Measurements from ENCODE around the gene ZNF326.
"Not testable (repeated sequence)": the region's sequence is repeated elsewhere in the genome, so short reads cannot be mapped to it uniquely, and the experiment has no call there.

Gene ZNF326

DNA sequence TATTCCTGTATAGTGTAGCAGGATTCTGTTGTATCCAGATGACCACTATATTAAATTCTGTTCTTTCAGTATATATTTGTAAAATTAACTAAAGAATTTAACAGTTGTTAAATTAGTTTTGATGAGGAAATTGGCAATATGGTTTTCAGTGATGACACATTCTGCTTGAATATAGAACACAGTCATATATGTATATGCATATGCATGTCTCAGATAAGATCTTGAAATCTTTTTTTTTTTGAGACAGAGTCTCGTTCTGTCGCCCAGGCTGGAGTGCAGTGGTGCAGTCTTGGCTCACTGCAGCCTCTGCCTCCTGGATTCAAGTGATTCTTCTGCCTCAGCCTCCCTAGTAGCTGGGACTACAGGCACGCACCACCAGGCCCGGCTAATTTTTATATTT is 2.2 kb downstream of the ZNF326 start:
- DNase-seq (ENCODE audit: low read depth): not testable (repeated sequence)

DNA sequence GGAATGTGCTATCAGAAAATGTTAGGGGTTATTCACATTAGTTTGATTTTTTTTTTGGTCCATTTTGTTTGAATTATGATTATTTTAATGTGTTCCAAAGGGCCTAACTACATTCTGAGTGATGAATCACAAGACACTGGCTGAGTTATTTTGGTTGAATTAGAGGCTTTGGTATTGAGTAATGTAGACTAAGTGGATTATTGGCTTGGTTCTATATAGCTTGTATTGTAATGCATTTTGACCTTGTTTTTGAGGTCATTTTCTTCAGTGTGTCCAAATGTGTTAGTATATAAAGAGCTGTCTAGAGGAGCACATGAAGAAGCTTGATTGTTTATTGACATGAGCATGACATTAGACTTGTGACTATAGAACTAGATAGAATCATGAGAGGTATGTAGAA is 3.4 kb downstream of the ZNF326 start:
- DNase-seq (ENCODE audit: low read depth): no peak

DNA sequence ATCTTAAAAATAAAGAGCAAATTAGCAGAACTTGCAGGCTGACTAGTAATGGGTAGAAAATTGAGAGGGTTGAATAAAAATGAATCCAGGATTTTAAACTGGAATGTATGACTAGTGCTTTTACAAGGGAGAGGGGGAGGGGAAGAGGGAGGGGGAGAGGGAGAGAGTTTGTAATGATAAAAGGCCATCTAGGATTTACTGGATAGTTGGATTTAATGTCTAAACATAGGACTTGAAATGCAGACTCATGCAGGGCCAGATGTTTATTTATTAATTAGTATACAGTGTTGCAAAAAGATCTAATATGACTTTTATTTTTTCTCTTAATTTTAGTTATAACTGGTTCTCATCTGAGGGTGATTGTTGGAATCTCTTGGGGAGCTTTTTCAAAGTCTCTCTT is 4.3 kb downstream of the ZNF326 start:
- DNase-seq (ENCODE audit: low read depth): no peak

DNA sequence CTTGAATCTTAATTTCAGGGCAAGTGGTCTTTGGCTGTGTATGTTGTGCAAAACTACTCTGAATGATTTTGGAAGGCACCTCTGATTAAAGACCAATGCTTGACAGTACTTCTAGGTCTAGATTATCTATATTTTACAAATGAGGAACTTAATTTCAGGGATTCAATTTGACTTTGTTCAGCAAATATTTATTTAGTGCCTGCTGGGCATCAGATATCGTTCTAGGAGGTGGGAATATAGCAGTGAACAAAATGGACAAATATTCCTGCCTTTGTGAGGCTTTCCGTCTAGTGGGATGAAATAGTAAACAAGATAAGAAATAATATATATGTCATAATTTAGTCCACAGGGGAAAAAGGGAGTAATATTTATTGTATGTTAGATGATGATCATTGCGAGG is 4.7 kb downstream of the ZNF326 start:
- no peak for DNase-seq (ENCODE audit: low read depth)

DNA sequence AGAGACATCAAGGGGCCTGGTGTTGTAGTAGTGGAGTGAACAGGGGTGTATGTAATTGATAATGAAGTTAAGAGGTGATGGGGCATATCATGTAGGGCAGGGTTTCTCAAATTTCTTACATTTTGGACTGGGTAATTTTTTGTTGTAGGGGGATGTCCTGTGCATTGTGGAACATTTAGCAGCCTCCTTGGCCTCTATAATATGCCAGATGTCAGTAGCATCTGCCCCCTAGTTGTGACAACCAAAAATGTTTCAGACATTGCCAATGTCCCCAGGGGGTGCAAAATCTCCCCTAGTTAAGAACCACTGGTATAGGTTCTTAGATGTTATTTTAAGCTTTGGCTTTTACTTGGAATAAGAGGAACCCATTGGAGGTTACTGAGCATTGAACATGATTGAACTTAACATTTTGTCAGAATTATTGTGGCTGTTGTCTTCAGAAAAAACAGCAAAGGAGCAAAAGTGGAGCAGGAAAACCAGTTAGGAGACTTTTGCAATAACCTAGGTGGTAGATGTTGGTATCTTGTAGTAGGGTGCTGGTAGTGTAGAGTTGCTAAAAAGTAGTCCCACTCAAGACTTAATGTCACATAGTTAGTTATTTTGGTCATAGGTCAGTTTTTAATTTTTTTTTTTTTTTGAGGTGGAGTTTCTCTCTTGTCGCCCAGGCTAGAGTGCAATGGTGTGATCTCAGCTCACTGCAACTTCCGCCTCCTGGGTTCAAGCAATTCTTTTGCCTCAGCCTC is 6.2 kb downstream of the ZNF326 start:
- DNase-seq (ENCODE audit: low read depth): no peak

DNA sequence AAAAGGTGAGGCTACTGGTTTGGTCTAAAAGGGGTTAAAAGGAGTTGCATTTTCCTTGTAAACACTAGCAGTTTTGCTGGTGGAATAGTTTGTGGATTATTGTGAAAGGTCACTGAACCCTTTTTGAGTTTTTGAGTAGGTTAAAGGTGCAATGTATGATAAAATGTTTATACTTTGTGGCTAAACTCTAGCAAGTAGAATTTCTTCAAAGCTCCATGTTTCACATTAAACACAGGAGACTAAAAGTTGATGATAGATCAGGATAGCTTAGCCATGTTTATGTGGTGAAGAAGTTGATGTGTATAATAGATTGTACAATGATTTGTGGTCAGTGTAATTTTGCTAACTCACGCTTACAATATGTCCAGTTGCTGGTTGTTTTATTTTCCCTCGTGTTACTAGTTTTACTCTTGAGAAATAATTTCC is 13.1 kb downstream of the ZNF326 start:
- no peak for DNase-seq (ENCODE audit: low read depth)

DNA sequence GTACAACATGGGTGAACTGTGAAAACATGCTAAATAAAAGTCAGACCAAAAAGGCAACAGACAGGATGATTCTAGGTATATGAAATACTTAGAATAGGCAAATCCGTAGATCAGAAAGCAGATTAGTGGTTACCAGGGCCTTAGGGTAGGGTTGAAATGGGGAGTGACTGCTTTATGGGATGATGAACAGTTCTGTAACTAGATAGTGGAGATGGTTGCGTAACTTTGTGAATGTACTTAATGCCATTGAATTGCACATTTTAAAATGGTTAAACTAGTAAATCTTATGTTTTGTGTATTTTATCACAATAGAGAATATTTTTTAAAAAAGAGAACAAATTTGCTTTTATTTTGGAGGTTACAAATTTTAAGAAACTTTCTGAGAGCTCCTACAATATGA is 17.4 kb downstream of the ZNF326 start:
- no peak for DNase-seq (ENCODE audit: low read depth)

DNA sequence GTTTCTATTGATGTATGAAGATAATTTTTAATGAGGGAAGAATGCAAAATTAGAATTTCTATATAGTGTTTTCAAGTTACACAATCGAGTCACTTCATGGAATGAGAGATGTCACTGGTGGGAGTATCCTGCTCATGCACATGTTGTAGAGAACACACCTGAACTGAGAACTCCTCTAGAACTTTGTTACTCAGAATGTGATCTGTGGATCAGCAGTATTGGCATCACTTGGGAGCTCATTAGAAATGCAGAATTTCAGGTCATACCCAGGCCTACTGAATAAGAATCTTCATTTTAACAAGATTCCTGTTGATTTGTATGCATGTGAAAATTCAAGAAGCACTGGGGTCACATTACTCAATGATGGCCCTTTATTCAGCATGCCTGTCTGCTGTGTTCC is 28.8 kb downstream of the ZNF326 start:
- DNase-seq (ENCODE audit: low read depth): no peak

DNA sequence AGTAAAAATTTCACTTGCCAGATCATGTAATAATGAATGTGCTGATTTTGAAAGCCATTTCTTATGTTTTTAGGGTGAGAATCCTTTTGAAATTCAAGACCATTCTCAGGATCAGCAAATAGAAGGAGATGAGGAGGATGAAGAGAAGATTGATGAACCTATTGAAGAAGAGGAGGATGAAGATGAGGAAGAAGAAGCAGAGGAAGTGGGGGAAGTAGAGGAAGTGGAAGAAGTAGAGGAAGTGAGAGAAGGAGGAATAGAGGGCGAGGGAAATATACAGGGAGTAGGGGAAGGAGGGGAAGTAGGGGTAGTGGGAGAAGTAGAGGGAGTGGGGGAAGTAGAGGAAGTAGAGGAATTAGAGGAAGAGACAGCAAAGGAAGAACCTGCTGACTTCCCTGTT is 32.4 kb downstream of the ZNF326 start:
- DNase-seq (ENCODE audit: low read depth): no peak

DNA sequence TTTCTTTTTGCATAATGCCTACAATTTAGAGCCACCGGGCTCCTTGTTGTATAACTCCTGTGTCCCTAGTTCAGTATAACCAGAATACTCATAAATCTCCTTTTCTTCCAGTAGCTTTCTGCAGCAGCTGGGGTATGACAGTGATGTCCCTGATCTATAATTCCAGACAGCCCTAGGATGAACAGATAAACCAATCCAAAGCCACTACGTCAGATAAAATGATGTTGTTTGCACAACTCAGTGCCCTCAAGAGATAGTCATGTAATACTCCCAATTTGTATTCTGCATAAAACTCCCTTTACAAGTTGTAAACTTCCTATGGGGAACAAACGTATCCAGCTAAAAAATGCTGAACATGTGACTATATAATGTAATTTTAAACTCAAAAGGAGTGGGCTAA is 44.7 kb downstream of the ZNF326 start:
- DNase-seq (ENCODE audit: low read depth): no peak

DNA sequence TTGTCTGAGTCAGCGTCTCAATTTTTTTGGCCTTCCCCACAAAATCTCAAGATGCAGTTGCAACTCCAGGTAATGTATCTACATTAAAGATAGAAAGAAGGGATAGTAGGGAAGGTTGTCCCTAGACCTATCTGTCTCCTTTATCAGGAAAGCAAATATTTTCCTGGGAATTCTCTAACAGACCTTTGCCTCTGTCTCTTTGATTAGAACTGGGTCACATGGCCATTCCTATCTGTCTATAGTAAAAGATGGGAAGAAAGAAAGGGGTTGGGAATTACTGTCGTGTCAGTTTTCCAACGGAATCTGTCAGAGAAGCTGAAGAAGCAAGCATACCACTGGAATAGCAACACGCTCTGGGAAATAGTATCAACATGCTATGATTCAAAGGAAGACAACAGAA is 48.7 kb downstream of the ZNF326 start:
- DNase-seq (ENCODE audit: low read depth): no peak

DNA sequence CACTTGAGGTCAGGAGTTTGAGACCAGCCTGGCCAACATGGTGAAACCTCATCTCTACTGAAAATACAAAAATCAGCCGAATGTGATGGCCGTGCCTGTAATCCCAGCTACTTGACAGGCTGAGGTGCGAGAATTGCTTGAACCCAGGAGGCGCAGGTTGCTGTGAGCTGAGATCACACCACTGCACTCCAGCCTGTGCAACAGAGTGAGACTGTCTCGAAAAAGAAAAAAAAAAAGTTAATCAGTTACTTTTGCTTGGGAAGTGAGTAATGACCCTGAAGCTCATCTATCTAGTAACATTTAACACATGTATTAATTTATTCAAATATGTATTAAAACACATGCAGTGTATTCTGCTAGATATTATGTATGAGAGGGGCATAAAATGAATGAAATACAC is 49.4 kb downstream of the ZNF326 start:
- no peak for DNase-seq (ENCODE audit: low read depth)

DNA sequence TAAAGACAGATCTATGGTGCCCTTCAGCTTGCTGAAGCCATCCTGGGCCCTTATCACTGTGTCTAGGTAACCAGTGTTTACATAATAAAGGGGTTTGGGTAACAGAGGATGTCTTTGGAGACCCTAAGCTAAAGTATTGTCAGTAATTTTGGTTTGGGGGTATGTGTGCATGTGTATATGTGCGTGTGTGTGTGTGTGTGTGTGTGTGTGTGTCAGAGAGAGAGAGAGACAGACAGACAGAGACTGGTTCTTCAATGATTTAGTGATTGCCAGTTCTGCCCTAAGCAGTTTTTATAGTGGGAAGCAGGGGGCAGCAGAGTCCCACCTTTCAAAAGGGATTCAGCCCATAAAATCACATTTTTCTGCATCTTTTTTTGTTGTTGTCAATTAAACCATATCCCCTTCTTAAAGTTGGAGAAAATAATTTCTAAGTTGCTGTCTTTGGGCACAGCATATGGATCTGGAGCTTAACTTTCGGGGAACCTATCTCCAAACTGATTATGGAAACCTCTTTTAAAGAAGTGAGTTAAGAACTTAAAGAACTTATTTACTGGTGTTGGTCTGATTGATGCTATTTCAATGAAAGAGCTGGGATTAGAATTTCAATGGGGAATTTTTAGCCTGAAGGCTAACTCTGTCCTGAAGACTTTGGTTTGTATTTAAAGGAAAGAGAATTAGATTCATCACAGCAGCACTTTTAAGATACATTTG is 51.1 kb downstream of the ZNF326 start:
- no peak for DNase-seq (ENCODE audit: low read depth)

DNA sequence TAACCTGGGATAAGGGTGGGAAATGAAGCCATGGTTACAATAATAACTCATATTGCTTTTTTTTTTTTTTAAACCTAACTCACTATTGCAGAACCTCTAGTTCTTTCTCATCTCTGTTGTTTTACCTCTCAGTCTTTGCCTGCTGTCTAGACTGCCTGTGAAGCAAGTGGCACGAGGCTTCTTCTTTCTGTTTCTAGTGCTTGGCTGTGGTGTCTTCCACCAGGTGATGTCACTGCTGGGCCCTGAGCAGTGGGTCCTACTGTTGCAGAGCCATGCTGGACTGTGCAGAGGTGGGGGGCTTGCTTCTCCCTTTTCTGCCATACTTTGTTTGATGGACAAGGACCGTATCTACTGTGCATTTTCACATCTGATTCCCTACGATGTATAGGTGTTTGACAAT is 51.7 kb downstream of the ZNF326 start:
- no peak for DNase-seq (ENCODE audit: low read depth)

DNA sequence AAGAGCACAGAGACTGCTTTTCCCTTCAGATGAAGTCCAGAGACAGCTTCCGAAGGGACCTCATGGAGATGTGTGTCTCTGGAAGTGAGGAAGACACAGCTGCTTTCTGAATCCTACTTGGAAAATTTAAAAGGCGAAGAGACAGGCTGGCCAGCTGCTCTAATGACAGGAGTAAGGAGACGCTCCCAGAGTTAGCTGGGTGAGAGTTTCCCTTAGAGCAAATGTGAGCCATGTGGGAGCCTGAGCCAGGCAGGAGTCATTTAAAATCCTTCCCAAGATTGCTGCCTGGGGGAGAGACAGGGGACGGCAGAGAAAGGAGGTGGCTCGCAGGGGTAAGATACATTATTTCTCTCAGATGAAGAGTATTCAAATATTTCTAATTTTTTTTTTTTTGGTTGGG is 53.1 kb downstream of the ZNF326 start:
- no peak for DNase-seq (ENCODE audit: low read depth)

DNA sequence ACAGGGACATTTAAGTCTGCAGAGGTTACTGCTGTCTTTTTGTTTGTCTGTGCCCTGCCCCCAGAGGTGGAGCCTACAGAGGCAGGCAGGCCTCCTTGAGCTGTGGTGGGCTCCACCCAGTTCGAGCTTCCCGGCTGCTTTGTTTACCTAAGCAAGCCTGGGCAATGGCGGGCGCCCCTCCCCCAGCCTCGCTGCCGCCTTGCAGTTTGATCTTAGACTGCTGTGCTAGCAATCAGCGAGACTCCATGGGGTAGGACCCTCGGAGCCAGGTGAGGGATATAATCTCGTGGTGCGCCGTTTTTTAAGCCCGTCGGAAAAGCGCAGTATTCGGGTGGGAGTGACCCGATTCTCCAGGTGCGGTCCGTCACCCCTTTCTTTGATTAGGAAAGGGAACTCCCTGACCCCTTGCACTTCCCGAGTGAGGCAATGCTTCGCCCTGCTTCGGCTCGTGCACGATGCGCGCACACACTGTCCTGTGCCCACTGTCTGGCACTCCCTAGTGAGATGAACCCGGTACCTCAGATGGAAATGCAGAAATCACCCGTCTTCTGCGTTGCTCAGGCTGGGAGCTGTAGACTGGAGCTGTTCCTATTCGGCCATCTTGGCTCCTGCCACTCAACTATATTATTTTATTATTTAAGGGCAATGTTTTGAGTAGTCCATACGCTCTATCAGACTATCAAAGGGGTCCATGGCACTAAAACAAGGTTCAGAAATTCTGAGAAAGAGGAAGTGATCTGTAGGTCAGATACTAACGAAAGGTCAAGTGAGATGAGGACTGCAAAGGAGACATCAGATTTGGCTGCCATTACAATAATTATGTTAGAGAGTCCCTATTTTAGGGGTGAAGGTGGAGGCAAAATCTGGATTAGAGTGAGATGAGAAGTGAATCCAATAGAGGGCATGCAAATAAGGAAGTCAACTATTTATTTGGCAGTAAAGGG is 68.1 kb downstream of the ZNF326 start:
- DNase-seq (ENCODE audit: low read depth): not testable (repeated sequence)

DNA sequence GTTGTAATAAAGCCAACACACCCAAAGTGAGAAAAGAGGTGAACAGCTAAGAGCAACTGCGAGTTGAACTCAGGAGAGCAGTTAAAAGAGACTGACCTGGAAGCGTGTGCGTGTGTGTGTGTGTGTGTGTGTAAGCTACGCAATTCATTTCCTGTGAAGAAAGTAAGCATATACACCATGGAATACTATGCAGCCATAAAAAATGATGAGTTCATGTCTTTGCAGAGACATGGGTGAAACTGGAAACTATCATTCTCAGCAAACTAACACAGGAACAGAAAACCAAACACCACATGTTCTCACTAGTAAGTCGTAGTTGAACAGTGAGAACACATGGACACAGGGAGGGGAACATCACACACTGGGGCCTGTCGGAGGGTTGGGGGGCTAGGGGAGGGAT is 69.2 kb downstream of the ZNF326 start:
- not testable (repeated sequence) for DNase-seq (ENCODE audit: low read depth)

DNA sequence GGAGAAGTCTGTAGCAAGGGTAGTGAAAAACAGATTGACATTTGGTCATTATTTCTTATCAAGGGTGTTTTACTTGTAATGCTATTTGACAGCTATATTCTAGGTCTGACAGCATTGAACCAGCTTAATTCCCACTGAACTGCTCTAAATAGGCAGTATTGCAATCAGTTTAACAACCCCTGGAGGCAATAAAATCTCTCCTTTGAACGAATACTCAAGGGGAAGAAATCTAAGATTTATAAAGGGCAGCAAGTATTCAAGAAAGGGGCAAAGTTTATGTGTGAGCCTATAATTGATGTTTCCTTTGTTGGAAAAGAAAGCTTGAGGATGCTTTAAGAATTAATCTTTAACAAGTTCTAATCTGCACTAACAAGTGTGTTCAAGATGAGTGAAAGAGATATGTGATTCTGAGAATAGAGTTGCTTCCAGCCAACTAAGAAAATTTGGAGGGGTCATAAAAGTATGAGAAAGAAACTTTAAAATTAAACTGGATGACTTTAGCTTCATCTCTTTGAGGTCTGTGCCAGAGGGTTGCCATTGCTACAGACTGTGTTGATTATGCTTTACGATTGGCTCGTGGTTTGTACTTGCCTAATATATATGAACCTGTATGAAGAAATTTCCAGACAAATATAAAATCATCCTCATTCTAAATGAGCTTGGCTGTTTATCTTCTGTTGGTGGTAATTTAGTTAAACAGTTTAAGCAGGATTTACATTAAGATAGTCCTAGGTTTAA is 72.5 kb downstream of the ZNF326 start:
- no peak for DNase-seq (ENCODE audit: low read depth)

DNA sequence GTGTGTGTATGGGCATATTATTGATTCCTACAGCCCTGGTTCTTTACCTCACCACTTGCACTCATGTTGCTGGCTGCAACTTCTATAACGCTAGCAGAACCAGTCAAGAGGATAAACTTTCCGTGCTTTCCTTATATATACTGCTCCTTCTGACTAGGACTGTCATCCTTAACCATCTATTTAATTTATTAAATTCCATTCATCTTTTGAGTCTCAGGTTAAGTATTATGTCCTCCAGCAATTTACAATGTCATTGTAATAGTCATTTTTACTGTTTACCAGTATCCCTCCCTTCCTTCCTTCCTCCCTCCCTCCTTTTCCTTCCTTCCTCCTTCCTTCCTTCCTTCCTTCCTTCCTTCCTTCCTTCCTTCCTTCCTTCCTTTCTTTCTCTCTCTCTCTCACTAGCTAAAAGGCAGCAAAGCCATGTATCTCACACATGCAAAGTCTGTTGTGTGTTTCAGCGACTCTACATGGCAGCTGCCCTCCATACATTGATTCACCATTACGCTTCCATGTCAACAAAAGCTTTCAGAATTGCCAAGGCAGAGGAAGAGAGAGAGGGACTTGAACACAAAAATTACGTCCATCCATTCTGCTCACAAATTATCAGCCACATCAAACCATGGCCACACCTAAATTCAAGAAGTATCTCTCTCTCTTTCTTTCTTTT is 73.8 kb downstream of the ZNF326 start:
- no peak for DNase-seq (ENCODE audit: low read depth)

DNA sequence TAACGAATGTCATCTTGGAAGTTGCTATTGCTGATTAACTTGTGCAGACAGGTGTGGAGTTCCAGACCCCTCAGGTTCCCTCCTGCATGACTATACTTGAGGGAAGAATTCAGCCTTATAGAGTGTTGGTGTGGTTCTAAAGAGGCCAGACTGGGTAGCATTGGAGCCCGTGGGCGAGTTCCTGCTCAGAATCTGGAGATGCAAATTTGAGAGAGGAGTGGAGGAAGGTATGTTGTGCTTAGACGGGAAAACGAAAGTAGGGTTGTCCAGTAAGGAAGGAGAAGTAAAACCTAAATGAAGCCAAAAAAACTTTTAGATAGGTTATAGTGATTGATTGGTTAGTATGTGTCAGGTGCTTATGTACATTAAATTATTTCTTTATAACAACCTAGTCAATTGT is 79.2 kb downstream of the ZNF326 start:
- DNase-seq (ENCODE audit: low read depth): no peak

DNA sequence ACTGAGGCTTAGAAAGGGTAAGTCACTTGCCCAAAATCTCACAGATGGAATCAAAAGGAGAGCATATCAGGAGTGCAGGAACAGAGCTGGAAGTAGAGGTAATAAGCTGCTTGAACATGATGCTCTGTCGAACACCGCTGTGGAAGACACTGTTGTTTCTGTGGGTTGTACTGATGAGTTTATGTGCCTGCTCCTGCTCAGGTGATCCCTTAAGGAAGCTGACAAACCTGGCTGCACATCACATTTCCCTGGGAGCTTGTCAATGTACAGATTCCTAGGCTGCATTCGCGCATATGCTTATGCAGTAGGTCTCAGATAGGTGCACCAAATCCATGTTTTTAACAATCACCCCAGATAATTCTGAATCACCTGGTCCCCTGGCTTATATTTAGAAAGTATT is 79.7 kb downstream of the ZNF326 start:
- DNase-seq (ENCODE audit: low read depth): no peak
